A549 (cell line): ENCODE results near the gene ZNF443. TPM values are rescaled to one million over a fixed set of nuclear protein-coding genes. Genes with fewer than 3 reads are reported as not detected.

Source experiments
- ATAC-seq, 2 experiments: fragments of 200-7000 bp in 1 of 2; fragments of >200 bp in 1 of 2; cut with Nextera tagmentation in 1 of 2; cut with Tn5 transposase in 1 of 2; 3 replicates each; pipeline versions ENCODE4 v1.8.0 to v1.9.1; 2018 to 2020; ENCODE audit warnings: mild to moderate bottlenecking in 1 of 2, moderate library complexity in 1 of 2
- CTCF ChIA-PET: fragments of 300-600 bp; sonication (Branson Sonifier 250); formaldehyde crosslinking; extraction: SDS; loops from one replicate; lab custom pipeline; 2021; ENCODE audit warnings: antibody characterized with exemption, inconsistent platforms; lab: Yijun Ruan, JAX
- POLR2A ChIA-PET: fragments of 350-600 bp; formaldehyde crosslinking; extraction: SDS; loops from one replicate; lab custom pipeline; 2021; ENCODE audit warnings: antibody characterized with exemption, inconsistent platforms; lab: Yijun Ruan, JAX
- DNase-seq, 2 experiments: peaks; one replicate each; pipeline versions ENCODE4 v3.0.0 to v3.0.0-alpha.2; 2011 to 2016; ENCODE audit warnings: low read depth in 1 of 2, low spot score in 1 of 2
- FAIRE-seq: peaks from 2 replicates; lab custom pipeline; 2011; peaks lifted over from hg19 to GRCh38; lab: Jason Lieb, UNC
- H3K27ac ChIP-seq, 2 experiments: fragments of >200 bp; sonication (Bioruptor Twin); formaldehyde crosslinking; 3 replicates each; pipeline ENCODE4 v1.5.1; 2016 to 2017
- H3K4me1 ChIP-seq: fragments of >200 bp; sonication (Bioruptor Twin); formaldehyde crosslinking; 3 replicates; pipeline ENCODE4 v1.6.1; 2016
- H3K4me2 ChIP-seq: fragments of >200 bp; sonication (Bioruptor Twin); formaldehyde crosslinking; 3 replicates; pipeline ENCODE4 v1.6.1; 2016
- H3K4me3 ChIP-seq: fragments of >200 bp; sonication (Bioruptor Twin); formaldehyde crosslinking; 3 replicates; pipeline ENCODE4 v1.5.1; 2016
- H3K9me3 ChIP-seq: fragments of >200 bp; sonication (Bioruptor Twin); formaldehyde crosslinking; 3 replicates; pipeline ENCODE4 v1.6.1; 2016
- BHLHE40 ChIP-seq: IDR thresholded peaks from 2 replicates; pipeline ENCODE4 v1.6.1; 2012; ENCODE audit warnings: low read depth, low read length, inconsistent platforms
- CBX2 ChIP-seq: fragments of 200-600 bp; sonication (generic); IDR thresholded peaks from 2 replicates; pipeline ENCODE4 v1.6.1; 2016; ENCODE audit warnings: low read depth, mild to moderate bottlenecking, borderline replicate concordance
- CEBPB ChIP-seq, 2 experiments: fragments of >200 bp in 1 of 2; sonication (Bioruptor Twin) in 1 of 2; formaldehyde crosslinking in 1 of 2; IDR thresholded peaks; 2 replicates each; pipeline ENCODE4 v1.6.1; 2012 to 2016
- CTCF ChIP-seq: fragments of >200 bp; sonication (Bioruptor Twin); formaldehyde crosslinking; IDR thresholded peaks from 3 replicates; pipeline ENCODE4 v1.5.1; 2016
- EP300 ChIP-seq, 2 experiments: fragments of >200 bp; sonication (Bioruptor Twin); formaldehyde crosslinking; IDR thresholded peaks; 2 replicates in 1 of 2; 3 replicates in 1 of 2; pipeline ENCODE4 v1.6.1; 2016 to 2017
- ESRRA ChIP-seq: fragments of 150-350 bp; IDR thresholded peaks from 2 replicates; pipeline ENCODE4 v1.6.1; 2014; ENCODE audit warnings: mild to moderate bottlenecking, low read length, borderline replicate concordance
- FOSB ChIP-seq: fragments of 250-450 bp; sonication (Bioruptor Pico); IDR thresholded peaks from 2 replicates; pipeline ENCODE4 v1.5.0; 2020; ENCODE audit warnings: mild to moderate bottlenecking, moderate library complexity
- GATA3 ChIP-seq: IDR thresholded peaks from 2 replicates; pipeline ENCODE4 v1.6.1; 2012; ENCODE audit warnings: borderline replicate concordance
- HMGXB4 ChIP-seq: fragments of 250-450 bp; sonication (Bioruptor Pico); IDR thresholded peaks from 2 replicates; pipeline ENCODE4 v1.5.0; 2021; ENCODE audit warnings: mild to moderate bottlenecking, moderate library complexity, borderline replicate concordance
- KDM5A ChIP-seq: fragments of 200-600 bp; sonication (generic); IDR thresholded peaks from 2 replicates; pipeline ENCODE4 v1.6.1; 2016; ENCODE audit warnings: antibody characterized with exemption, mild to moderate bottlenecking
- MAZ ChIP-seq: fragments of 150-350 bp; IDR thresholded peaks from 2 replicates; pipeline ENCODE4 v1.6.1; 2014; ENCODE audit warnings: antibody characterized with exemption, low read depth, low read length, borderline replicate concordance
- RCOR1 ChIP-seq: fragments of 150-350 bp; IDR thresholded peaks from 2 replicates; pipeline ENCODE4 v1.6.1; 2014; ENCODE audit warnings: antibody characterized with exemption, low read length, low read depth
- TFCP2L1 ChIP-seq: fragments of 250-450 bp; sonication (Bioruptor Pico); IDR thresholded peaks from 2 replicates; pipeline ENCODE4 v1.5.0; 2021; ENCODE audit warnings: mild to moderate bottlenecking
- ZC3H11A ChIP-seq: fragments of 450-650 bp; IDR thresholded peaks from 2 replicates; pipeline ENCODE4 v1.6.1; 2014; ENCODE audit warnings: antibody characterized with exemption, mild to moderate bottlenecking
- ZSCAN20 ChIP-seq: fragments of 250-450 bp; sonication (Bioruptor Pico); IDR thresholded peaks from 2 replicates; pipeline ENCODE4 v1.8.0; 2022; ENCODE audit warnings: mild to moderate bottlenecking, moderate library complexity
- WGBS: methylation state at CpG from one replicate; pipeline ENCODE4 v1.1.6; 2017; ENCODE audit errors: missing lambda C conversion rate; 5-methylcytosine and 5-hydroxymethylcytosine counted together
- polyA plus RNA-seq, 4 experiments: library from polyadenylated mRNA; depleted of rRNA in 3 of 4; stranded (reverse); fragments of >200 nt; fragmentation: RNase III in 1 of 4; extraction: RNeasy Plus Mini Kit Qiagen cat#74134 plus additional on column Dnase treatment in 1 of 4; gene quantifications; 2 replicates in 3 of 4; 3 replicates in 1 of 4; pipeline ENCODE4 v1.2.3, GENCODE V29; 2011 to 2017
- TF ChIP-seq, protein P1 (sequence below): fragments of >200 bp; sonication (Bioruptor Twin); formaldehyde crosslinking; IDR thresholded peaks from 2 replicates; pipeline ENCODE4 v1.6.1; 2016
- TF ChIP-seq, protein P2 (sequence below): fragments of 200-600 bp; sonication (generic); IDR thresholded peaks from 2 replicates; pipeline ENCODE4 v1.6.1; 2016; ENCODE audit warnings: antibody characterized with exemption, mild to moderate bottlenecking, moderate library complexity

Gene ZNF443
- polyA plus RNA-seq, 2 of the 4 experiments (the other 2 are of a cell fraction), result 1.0 to 1.1 TPM

DNA sequence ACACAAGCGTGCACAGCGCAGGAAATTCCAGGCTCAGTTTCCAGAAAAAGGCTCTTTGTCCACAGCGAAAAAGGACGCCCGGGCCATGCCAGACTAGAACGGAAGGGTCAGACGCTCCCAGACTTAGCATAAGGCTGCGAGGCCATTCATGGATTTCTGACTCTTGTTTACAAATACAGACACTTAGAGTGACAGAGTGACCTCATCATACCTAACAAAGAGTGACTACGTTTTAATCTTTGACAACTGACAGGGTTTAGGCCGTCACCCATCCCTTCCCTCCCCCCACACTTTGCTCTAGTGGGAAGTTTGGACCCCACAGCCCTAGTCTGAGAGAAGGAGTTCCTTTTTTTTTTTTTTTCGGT, 44.2 kb upstream of the ZNF443 start (continued):
- no peak for TF ChIP-seq HMGXB4 (CRISPR knock-in tag)
- no peak for TF ChIP-seq CEBPB (IDR thresholded peaks at IDR 0.05)

- no peak for DNase-seq
- ChIA-PET CTCF (no interaction called here), POLR2A (no interaction called here)
- Histone ChIP-seq H3K9me3 (no peaks in the 10 kb centered on the region), H3K27ac (no peak within 1 kb of the TSS), H3K4me3 (no peak within 1 kb of the TSS), H3K4me2 (no peak within 1 kb of the TSS), H3K4me1 (no peaks in the 10 kb centered on the region)
- no peak for FAIRE-seq
- TF ChIP-seq, protein P1, sequence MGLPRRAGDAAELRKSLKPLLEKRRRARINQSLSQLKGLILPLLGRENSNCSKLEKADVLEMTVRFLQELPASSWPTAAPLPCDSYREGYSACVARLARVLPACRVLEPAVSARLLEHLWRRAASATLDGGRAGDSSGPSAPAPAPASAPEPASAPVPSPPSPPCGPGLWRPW, result no peak
- TF ChIP-seq, protein P2, sequence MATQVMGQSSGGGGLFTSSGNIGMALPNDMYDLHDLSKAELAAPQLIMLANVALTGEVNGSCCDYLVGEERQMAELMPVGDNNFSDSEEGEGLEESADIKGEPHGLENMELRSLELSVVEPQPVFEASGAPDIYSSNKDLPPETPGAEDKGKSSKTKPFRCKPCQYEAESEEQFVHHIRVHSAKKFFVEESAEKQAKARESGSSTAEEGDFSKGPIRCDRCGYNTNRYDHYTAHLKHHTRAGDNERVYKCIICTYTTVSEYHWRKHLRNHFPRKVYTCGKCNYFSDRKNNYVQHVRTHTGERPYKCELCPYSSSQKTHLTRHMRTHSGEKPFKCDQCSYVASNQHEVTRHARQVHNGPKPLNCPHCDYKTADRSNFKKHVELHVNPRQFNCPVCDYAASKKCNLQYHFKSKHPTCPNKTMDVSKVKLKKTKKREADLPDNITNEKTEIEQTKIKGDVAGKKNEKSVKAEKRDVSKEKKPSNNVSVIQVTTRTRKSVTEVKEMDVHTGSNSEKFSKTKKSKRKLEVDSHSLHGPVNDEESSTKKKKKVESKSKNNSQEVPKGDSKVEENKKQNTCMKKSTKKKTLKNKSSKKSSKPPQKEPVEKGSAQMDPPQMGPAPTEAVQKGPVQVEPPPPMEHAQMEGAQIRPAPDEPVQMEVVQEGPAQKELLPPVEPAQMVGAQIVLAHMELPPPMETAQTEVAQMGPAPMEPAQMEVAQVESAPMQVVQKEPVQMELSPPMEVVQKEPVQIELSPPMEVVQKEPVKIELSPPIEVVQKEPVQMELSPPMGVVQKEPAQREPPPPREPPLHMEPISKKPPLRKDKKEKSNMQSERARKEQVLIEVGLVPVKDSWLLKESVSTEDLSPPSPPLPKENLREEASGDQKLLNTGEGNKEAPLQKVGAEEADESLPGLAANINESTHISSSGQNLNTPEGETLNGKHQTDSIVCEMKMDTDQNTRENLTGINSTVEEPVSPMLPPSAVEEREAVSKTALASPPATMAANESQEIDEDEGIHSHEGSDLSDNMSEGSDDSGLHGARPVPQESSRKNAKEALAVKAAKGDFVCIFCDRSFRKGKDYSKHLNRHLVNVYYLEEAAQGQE, result no peak
- TF ChIP-seq FOSB (CRISPR knock-in tag), result no peak
- no peak for TF ChIP-seq ESRRA
- no peak for TF ChIP-seq EP300 (IDR thresholded peaks at IDR 0.05)
- TF ChIP-seq MAZ, result no peak
- TF ChIP-seq KDM5A, result no peak
- ATAC-seq, result no peak
- 17% methylated on average over 13 of the region's 53 CpGs for WGBS
Observed at GRCh38 chr19:12484371-12485051, 43.7 kb upstream of the ZNF443 start, which contains the start of gene ZNF709. ZNF709 (minus strand) TSS chr19:12484816; CDS start chr19:12484657, 159 bp downstream.

GRCh38 chr19:12484011-12484370, 43.2 kb upstream of the ZNF443 start:
- Histone ChIP-seq H3K4me2 (no peak overlapping the region), H3K27ac (no peak overlapping the region), H3K4me1 (no peaks in the 10 kb centered on the region), H3K4me3 (no peak overlapping the region), H3K9me3 (no peaks in the 10 kb centered on the region)
- no peak for FAIRE-seq
- ChIA-PET POLR2A (no interaction called here), CTCF (no interaction called here)
- TF ChIP-seq ZC3H11A, result no peak
- WGBS, result 7% methylated on average over 7 of the region's 13 CpGs
- no peak for ATAC-seq
- no peak for DNase-seq

DNA sequence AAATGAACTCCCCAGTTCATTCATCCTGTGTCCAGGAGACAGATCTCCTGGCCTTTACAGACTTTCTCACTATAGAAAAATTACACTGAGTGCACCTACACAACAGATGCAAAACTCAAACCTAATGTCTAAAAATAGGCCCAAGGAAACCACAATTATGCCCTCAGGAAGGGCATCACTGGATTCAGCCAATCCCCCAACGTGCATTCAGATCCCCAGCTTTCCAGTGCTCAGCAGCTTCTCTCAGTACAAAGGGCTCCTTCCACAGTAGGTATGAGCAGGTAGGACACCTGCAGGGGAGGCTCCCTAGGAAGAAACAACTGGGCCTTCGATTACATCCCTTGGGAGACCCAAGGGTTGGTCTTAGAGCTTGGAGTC, 41.7 kb upstream of the ZNF443 start:
- Histone ChIP-seq H3K4me2 (no peak overlapping the region), H3K9me3 (no peaks in the 10 kb centered on the region), H3K4me3 (no peak overlapping the region), H3K27ac (no peak overlapping the region), H3K4me1 (no peaks in the 10 kb centered on the region)
- CTCF ChIA-PET, result no interaction called here
- ATAC-seq (no peak), DNase-seq (no peak), FAIRE-seq (no peak)
- POLR2A ChIA-PET, result no interaction called here
- TF ChIP-seq CBX2 (no peak), BHLHE40 (no peak), RCOR1 (no peak), CTCF (no peak), GATA3 (no peak), TFCP2L1 (no peak), ZSCAN20 (CRISPR knock-in tag) (no peak), HMGXB4 (CRISPR knock-in tag) (no peak)
- TF ChIP-seq, protein P2, result no peak
- 17% methylated on average over 2 of the region's 2 CpGs for WGBS
